Measurements from ENCODE around the gene ZNF816.

DNA sequence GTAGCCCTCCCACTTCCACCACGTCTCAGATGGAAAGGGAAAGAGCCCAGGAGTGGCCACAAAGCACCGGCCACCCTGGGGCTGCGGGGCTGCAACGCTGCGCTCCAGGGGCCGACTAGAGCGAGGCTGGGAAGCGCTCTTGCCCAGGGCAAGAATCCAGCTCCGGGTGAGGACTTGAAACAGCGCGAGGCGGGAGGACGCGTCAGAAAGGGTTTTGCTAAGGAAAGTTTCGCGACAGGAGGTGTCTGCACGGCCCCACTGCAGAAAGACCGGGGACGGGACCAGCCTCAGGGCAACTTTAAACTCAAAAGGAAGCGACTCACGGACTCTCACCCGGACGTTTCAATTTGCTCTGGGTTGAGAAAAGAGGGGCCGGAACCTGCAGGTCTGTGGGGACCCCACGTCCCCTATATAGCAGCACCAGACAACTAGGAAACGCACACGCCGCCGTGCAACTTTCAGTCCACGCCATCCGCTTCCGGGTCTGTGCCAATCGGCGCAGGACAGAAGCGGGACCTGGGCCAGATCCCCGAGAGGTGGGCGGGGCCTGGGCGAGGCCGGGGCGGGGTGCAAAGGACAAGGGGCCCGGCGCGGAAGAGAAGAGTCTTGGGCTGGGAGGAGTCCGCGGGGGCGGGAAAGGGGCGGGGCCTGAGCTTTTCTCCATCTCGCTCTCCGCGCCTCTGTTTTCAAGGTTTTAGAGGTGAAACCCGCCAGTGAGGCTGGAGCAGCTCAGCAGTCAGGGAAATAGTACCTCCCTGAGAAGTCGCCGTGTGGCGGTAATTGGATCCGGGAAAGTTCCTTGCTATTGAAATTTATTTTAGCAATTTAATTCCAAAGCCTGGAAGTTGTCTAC, at the start of gene ZNF816:
- TF ChIP-seq, protein P1, sequence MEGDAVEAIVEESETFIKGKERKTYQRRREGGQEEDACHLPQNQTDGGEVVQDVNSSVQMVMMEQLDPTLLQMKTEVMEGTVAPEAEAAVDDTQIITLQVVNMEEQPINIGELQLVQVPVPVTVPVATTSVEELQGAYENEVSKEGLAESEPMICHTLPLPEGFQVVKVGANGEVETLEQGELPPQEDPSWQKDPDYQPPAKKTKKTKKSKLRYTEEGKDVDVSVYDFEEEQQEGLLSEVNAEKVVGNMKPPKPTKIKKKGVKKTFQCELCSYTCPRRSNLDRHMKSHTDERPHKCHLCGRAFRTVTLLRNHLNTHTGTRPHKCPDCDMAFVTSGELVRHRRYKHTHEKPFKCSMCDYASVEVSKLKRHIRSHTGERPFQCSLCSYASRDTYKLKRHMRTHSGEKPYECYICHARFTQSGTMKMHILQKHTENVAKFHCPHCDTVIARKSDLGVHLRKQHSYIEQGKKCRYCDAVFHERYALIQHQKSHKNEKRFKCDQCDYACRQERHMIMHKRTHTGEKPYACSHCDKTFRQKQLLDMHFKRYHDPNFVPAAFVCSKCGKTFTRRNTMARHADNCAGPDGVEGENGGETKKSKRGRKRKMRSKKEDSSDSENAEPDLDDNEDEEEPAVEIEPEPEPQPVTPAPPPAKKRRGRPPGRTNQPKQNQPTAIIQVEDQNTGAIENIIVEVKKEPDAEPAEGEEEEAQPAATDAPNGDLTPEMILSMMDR (IDR thresholded peaks at IDR 0.05; ENCODE audit: insufficient read depth, low read length, poor library complexity, severe bottlenecking) = no peak
- TF ChIP-seq EZH2phosphoT487 (conservative IDR thresholded peaks at IDR 0.05; ENCODE audit: low read length) = no peak

Measured in SU-DHL-6 (cell line).